OCI-LY3 (cell line): ENCODE data around the gene PML.

Source experiments
- EZH2phosphoT487 ChIP-seq: fragments of 200-600 bp; shearing (Covaris generic); IDR thresholded peaks from 2 replicates; pipeline ENCODE4 v1.6.1; 2018; ENCODE audit warnings: antibody characterized with exemption, mixed run types, low read depth
- TF ChIP-seq, protein P1 (sequence below): fragments of 200-600, 300-600 bp; sonication (generic); IDR thresholded peaks from 2 replicates; pipeline ENCODE4 v1.5.1; 2014; ENCODE audit warnings: antibody characterized with exemption, low read length, low read depth

GRCh38 chr15:74024687-74025086 lies 30.2 kb downstream of the PML start:
- TF ChIP-seq, protein P1, sequence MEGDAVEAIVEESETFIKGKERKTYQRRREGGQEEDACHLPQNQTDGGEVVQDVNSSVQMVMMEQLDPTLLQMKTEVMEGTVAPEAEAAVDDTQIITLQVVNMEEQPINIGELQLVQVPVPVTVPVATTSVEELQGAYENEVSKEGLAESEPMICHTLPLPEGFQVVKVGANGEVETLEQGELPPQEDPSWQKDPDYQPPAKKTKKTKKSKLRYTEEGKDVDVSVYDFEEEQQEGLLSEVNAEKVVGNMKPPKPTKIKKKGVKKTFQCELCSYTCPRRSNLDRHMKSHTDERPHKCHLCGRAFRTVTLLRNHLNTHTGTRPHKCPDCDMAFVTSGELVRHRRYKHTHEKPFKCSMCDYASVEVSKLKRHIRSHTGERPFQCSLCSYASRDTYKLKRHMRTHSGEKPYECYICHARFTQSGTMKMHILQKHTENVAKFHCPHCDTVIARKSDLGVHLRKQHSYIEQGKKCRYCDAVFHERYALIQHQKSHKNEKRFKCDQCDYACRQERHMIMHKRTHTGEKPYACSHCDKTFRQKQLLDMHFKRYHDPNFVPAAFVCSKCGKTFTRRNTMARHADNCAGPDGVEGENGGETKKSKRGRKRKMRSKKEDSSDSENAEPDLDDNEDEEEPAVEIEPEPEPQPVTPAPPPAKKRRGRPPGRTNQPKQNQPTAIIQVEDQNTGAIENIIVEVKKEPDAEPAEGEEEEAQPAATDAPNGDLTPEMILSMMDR = no peak
- TF ChIP-seq EZH2phosphoT487 = no peak
